DLD1 (cell line): ENCODE measurements around the gene ECM2.

ENCODE experiments used
- in situ Hi-C: cut with HindIII; loops from 2 replicates; pipeline ENCODE4 v1.10.0; 2017; ENCODE audit warnings: low sequenced_read_pairs

The ECM2 gene

DNA sequence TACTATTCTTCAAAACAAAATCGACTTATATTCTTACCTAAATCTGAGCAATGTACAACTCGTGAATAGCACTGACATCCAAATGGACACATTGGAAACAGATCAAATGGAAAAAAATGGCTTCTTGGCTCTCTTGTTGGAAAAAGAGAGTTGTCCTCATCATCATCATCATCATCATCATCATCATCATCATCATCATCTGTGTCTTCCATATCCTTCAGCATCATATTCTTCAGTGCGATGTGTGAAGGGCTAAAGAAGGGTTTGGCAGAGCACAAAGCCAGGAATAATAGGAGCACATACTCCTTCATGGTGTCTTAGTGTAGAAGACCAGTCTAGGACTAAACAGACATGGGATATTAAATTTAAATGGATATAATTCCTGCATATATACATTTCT lies 61.2 kb downstream of the ECM2 start:
- in situ Hi-C loops = no loop called here

DNA sequence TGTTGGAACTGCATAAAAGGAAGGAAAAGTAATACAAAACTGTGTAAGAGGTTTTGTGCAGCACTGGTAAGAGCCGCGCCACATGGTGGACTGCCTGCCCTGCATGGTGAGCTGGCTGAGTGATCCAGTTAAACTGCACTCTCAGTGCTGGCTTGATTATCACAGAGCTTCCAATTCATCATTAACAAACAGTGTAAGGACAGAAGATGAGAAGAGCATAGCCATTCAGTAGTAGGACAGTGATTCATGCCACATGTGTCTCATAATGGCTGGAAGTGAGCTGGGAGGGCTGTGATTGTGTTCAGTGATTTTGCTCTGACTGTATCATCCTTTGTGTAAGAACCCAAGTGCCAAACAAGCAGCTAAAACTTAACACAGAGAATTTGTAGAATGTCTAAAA lies 67.6 kb downstream of the ECM2 start:
- in situ Hi-C loops = no loop called here

DNA sequence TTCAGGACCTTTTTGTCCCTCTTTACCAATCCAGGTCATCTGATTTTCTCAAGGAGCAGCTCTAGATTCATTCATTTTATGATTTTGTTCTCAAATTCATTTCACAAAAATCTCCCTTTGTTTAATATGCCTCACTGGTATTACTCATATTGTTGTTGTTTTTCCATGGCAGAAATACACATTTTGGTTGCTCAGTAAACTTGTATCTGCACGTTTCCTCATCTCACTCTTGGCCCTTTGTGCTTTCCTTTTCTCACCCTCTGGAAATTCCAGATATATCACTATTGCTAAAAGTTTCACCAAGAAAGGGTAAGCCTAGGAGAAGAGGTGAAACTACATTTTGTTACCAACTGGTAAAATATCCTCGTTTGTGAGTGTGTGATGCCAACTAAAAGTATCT lies 68.3 kb downstream of the ECM2 start:
- in situ Hi-C loops = no loop called here

DNA sequence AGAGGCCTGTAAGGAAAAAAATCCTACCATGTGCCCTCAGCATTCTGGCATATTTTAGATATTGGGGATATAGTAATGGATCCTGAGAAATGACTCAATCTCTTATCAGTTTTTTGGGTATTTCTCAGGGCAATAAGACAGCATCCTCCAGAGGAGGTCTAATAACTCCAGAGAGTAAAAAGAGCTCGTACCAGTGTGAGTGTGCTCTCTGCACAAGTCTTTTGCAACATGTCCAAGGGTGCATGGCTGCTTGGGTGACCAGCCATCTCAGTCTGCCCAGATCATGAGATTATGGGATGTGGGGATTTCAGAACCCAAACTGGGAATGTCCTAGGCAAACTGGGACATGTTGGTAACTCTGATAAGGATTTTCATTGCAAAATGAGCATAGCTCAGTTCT lies 68.7 kb downstream of the ECM2 start:
- in situ Hi-C loops = no loop called here

DNA sequence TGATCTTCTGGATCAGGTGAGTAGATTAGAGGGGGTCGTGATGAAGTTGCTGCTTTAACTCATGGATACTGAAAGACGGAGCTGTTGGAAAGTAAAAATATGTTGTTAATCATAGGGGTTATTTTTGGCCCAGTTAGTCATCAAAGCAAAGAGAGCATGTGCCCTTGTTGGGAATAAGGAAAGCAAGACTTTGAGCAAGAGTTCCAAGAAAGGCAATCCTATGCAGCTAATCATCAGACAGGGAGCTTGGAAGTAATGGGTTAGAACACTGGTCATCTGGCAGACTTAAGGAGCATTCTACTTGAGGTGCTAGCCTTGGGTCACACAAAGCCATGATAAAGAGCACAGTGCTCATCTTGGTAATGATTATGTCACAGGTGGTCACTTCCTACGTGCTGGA lies 71.8 kb downstream of the ECM2 start:
- in situ Hi-C loops = no loop called here

DNA sequence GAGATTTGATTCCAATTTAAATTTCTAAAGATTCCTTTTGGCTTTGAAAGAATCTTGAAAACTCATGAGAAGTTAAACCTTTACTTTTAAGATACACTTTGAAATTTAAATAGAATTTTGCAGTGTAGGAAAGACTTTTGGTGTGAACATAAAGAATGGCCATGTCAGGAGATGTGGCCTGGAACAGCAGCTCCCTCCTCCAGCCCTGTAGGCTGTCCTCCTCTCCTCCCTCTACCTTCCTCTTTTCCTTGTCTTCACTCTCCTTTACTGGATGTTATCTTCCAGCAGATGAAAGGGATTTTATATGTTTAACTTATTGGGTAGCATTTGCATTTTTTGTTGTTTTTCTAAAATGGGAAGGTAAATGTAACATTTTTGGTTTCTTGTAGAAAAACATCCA lies 72.4 kb downstream of the ECM2 start:
- in situ Hi-C loops = no loop called here

DNA sequence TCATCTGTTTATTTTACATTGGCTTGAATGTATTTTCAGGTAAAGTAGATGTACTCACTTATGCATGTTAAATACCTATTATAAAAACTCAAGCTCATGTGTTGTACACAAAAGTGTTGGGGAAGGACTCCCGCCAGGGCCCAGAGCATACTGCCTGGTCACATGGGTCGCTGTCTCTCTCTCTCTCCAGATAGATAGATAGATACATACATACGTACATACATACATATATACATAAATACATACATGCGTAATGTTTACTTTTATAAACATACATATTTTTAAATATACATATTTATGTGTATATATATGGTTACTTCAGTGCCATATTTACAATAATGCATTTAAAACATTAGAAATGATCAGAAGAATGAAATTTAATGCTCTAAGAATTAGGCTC lies 78.2 kb downstream of the ECM2 start:
- in situ Hi-C loops = no loop called here

DNA sequence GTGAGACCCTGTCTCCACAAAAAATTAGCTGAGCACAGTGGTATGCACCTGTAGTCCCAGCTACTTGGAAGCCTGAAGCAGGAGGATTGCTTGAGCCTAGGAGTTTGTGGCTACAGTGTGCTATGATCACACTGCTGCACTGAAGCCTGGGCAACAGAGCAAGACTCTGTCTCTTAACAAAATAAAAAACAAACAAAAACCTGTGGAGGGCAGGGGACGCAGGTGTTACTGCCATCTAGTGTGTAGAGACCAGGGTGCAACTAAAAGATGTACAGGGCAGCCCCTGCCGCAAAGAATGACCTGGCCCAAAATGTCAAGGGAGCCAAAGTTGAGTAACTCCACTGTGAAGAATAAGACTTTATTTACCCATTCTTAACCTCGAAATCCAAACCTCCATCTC lies 80.6 kb downstream of the ECM2 start:
- in situ Hi-C loops = no loop called here

DNA sequence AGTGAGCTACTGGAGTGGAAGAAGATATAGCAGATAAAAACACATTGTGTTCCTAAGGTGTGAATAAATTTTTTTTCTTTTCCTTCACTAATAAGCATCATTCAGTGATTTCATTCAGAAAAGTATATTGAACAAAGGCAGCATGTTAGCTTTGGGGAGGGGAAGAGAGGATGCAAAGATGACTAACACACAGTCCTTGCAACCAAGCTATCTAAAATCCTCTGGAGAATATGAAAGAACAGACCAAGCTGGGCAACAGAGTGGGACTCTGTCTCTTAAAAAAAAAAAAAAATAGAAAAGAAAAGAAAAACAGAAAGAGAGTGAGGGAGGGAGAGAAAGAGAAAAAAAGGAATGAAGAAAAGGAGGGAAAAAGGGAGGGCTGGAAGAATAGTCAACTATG lies 89.3 kb downstream of the ECM2 start:
- in situ Hi-C loops = no loop called here
